Middle frontal gyrus (tissue), 1 donor: ENCODE data around the gene ZBTB34.
A peak's percentile ranks its signal among the peaks of the same experiment; 100 is the strongest.
"Not testable (repeated sequence)": the region's sequence is repeated elsewhere in the genome, so short reads cannot be mapped to it uniquely, and the experiment has no call there.

Experiments
- DNase-seq: peaks from one replicate; pipeline ENCODE4 v3.0.0-alpha.2; 2015; ENCODE audit warnings: low spot score; ENCODE audit errors: extremely low spot score

Gene ZBTB34

GRCh38 chr9:126860077-126860756, at the start of gene ZBTB34:
TSS of gene ZBTB34 (plus strand) at chr9:126860639. CDS start at chr9:126879400, 18,761 bp downstream.
- DNase-seq, result no peak

GRCh38 chr9:126813072-126813471, 47.4 kb upstream of the ZBTB34 start:
- DNase-seq, result no peak

GRCh38 chr9:126814091-126814490, 46.3 kb upstream of the ZBTB34 start:
- peak; percentile 32 for DNase-seq

- not testable (repeated sequence) for DNase-seq
Observed at GRCh38 chr9:126817615-126818014, 42.8 kb upstream of the ZBTB34 start.

GRCh38 chr9:126818482-126818881, 42.0 kb upstream of the ZBTB34 start:
- no peak for DNase-seq

- DNase-seq, result no peak
Observed at GRCh38 chr9:126819482-126819881, 41.0 kb upstream of the ZBTB34 start.

GRCh38 chr9:126822278-126822677, 38.2 kb upstream of the ZBTB34 start:
- DNase-seq, result peak; percentile 47

GRCh38 chr9:126822873-126823272, 37.6 kb upstream of the ZBTB34 start:
- DNase-seq, result no peak

- DNase-seq, result not testable (repeated sequence)
Observed at GRCh38 chr9:126824052-126824451, 36.4 kb upstream of the ZBTB34 start.

- DNase-seq, result no peak
Observed at GRCh38 chr9:126827227-126827626, 33.2 kb upstream of the ZBTB34 start.

GRCh38 chr9:126829035-126829434, 31.4 kb upstream of the ZBTB34 start:
- DNase-seq, result no peak

GRCh38 chr9:126830827-126831226, 29.6 kb upstream of the ZBTB34 start:
- DNase-seq, result no peak

GRCh38 chr9:126832440-126832839, 28.0 kb upstream of the ZBTB34 start:
- DNase-seq, result no peak

GRCh38 chr9:126833020-126833419, 27.4 kb upstream of the ZBTB34 start:
- no peak for DNase-seq

GRCh38 chr9:126833710-126834345, 26.6 kb upstream of the ZBTB34 start:
- no peak for DNase-seq

GRCh38 chr9:126834672-126835071, 25.8 kb upstream of the ZBTB34 start:
- no peak for DNase-seq

GRCh38 chr9:126836216-126836615, 24.2 kb upstream of the ZBTB34 start:
- no peak for DNase-seq

GRCh38 chr9:126838055-126838811, 22.2 kb upstream of the ZBTB34 start:
- DNase-seq, result no peak

- DNase-seq, result no peak
Observed at GRCh38 chr9:126838895-126839294, 21.5 kb upstream of the ZBTB34 start.

GRCh38 chr9:126839301-126839700, 21.1 kb upstream of the ZBTB34 start:
- no peak for DNase-seq

- DNase-seq, result no peak
Observed at GRCh38 chr9:126842220-126842842, 18.1 kb upstream of the ZBTB34 start.
